Endodermal cell (in vitro differentiated cells): Measurements from ENCODE around the gene FXYD1. TPM values are rescaled to one million over a fixed set of nuclear protein-coding genes. Genes with fewer than 3 reads are reported as not detected.

Experiments used
- DNase-seq: peaks from one replicate; pipeline ENCODE4 v3.0.0-alpha.2; 2017
- H3K27ac ChIP-seq: 2 replicates; pipeline ENCODE4 v1.5.1; 2013; ENCODE audit warnings: mild to moderate bottlenecking, low read depth, low read length, moderate library complexity
- H3K27me3 ChIP-seq: 2 replicates; pipeline ENCODE4 v1.6.1; 2013; ENCODE audit warnings: mild to moderate bottlenecking, low read length, moderate library complexity; ENCODE audit not compliant: insufficient read depth, control insufficient read depth, poor library complexity, severe bottlenecking
- H3K36me3 ChIP-seq: 2 replicates; pipeline ENCODE4 v1.7.0; 2013; ENCODE audit warnings: mild to moderate bottlenecking, low read length, moderate library complexity; ENCODE audit not compliant: control insufficient read depth, insufficient read depth
- H3K4me1 ChIP-seq: one replicate; pipeline ENCODE4 v1.7.0; 2013; ENCODE audit warnings: low read length; ENCODE audit not compliant: control insufficient read depth, insufficient read depth
- H3K4me3 ChIP-seq: 2 replicates; pipeline ENCODE4 v1.5.1; 2013; ENCODE audit warnings: mild to moderate bottlenecking, low read length, moderate library complexity
- H3K9ac ChIP-seq: 2 replicates; pipeline ENCODE4 v1.6.1; 2013; ENCODE audit warnings: mild to moderate bottlenecking, low read length, moderate library complexity; ENCODE audit not compliant: poor library complexity, severe bottlenecking; ENCODE audit errors: extremely low read depth
- H3K9me3 ChIP-seq: 2 replicates; pipeline ENCODE4 v1.6.1; 2013; ENCODE audit warnings: mild to moderate bottlenecking, low read length, moderate library complexity; ENCODE audit not compliant: control insufficient read depth
- H3K27ac Mint-ChIP-seq: 2 replicates; pipeline ENCODE4 v1.8.0; 2020; ENCODE audit warnings: mixed read lengths
- H3K27me3 Mint-ChIP-seq: 2 replicates; pipeline ENCODE4 v1.8.0; 2021; ENCODE audit warnings: mild to moderate bottlenecking, mixed read lengths; ENCODE audit not compliant: insufficient read depth
- H3K36me3 Mint-ChIP-seq: 2 replicates; pipeline ENCODE4 v1.8.0; 2020; ENCODE audit warnings: low read depth, mixed read lengths
- H3K4me1 Mint-ChIP-seq: 2 replicates; pipeline ENCODE4 v1.8.0; 2020; ENCODE audit warnings: mixed read lengths
- H3K4me3 Mint-ChIP-seq: 2 replicates; pipeline ENCODE4 v1.8.0; 2020; ENCODE audit warnings: mild to moderate bottlenecking, moderate library complexity, mixed read lengths
- H3K9me3 Mint-ChIP-seq: 2 replicates; pipeline ENCODE4 v1.8.0; 2020; ENCODE audit warnings: mild to moderate bottlenecking, mixed read lengths
- CTCF ChIP-seq: fragments of 200-600 bp; sonication (generic); conservative IDR thresholded peaks from 2 replicates; pipeline ENCODE4 v1.5.0; 2021; ENCODE audit warnings: antibody characterized with exemption, mild to moderate bottlenecking
- WGBS, 2 experiments: methylation state at CpG; one replicate each; pipeline versions ENCODE4 v1.1.5 to v1.1.7; 2013; ENCODE audit warnings: missing lambda C conversion rate in 2 of 2, mixed read lengths in 1 of 2; ENCODE audit not compliant: insufficient coverage in 1 of 2, insufficient read length in 1 of 2; 5-methylcytosine and 5-hydroxymethylcytosine counted together
- total RNA-seq, 2 donors: library from RNA; stranded (reverse); fragmentation: NEBNext Ultra II Directional in 1 of 2; extraction: Animal tissue kit (Norgen Biotek cat#: 25700) in 1 of 2; gene quantifications; 2 replicates in 1 of 2; 3 replicates in 1 of 2; pipeline ENCODE4 v1.2.1, GENCODE V29; 2021

Gene FXYD1
- total RNA-seq, 2 donors from 2014 or later = 0.75 TPM; not detected in 1

GRCh38 chr19:35184267-35184666, 45.6 kb downstream of the FXYD1 start:
- Histone ChIP-seq H3K9ac (no peak overlapping the region), H3K4me1 (no peaks in the 10 kb centered on the region), H3K27me3 (no peaks in the 10 kb centered on the region), H3K36me3 (no peaks in the 10 kb centered on the region), H3K4me3 (no peak overlapping the region), H3K9me3 (no peaks in the 10 kb centered on the region), H3K27ac (no peak overlapping the region)
- TF ChIP-seq CTCF = no peak
- no peak for DNase-seq
- Mint-ChIP-seq H3K9me3 (no peaks in the 10 kb centered on the region), H3K4me1 (no peaks in the 10 kb centered on the region), H3K4me3 (no peak overlapping the region), H3K36me3 (no peaks in the 10 kb centered on the region), H3K27me3 (peaks cover 2% of the 10 kb centered on the region), H3K27ac (no peak overlapping the region)
- WGBS, 2 experiments = no CpG with 5 or more reads among the region's 1 CpG

GRCh38 chr19:35184884-35185283, 46.3 kb downstream of the FXYD1 start:
- no peak for TF ChIP-seq CTCF
- H3K36me3 Mint-ChIP-seq = no peaks in the 10 kb centered on the region
- DNase-seq = no peak
- Histone ChIP-seq H3K9ac (no peak overlapping the region), H3K27ac (no peak overlapping the region), H3K27me3 (no peaks in the 10 kb centered on the region), H3K4me1 (no peaks in the 10 kb centered on the region), H3K4me3 (no peak overlapping the region), H3K36me3 (no peaks in the 10 kb centered on the region), H3K9me3 (no peaks in the 10 kb centered on the region)
- no peak overlapping the region for H3K27ac Mint-ChIP-seq
- H3K27me3 Mint-ChIP-seq = peaks cover 2% of the 10 kb centered on the region
- H3K4me3 Mint-ChIP-seq = no peak overlapping the region
- H3K4me1 Mint-ChIP-seq = no peaks in the 10 kb centered on the region
- WGBS, 2 experiments = 77 to 88% methylated on average over 2 of the region's 2 CpGs
- no peaks in the 10 kb centered on the region for H3K9me3 Mint-ChIP-seq

Other genes starting within 250 kb of the FXYD1 start
- gene ZNF30, start 211.9 kb upstream of the FXYD1 start, total RNA-seq = 1 to 10 TPM; 4.6 to 6.8 TPM
- gene ZNF792, start 174.6 kb upstream of the FXYD1 start, total RNA-seq = 10 to 100 TPM; 30.2 to 32.1 TPM
- gene GRAMD1A, start 138.5 kb upstream of the FXYD1 start, total RNA-seq = 100 to 1,000 TPM; 115 to 137 TPM
- 1 to 10 TPM; 1.4 to 1.5 TPM for gene SCN1B, start 108.4 kb upstream of the FXYD1 start, total RNA-seq
- 10 to 100 TPM; 29.0 to 49.6 TPM for gene HPN, start 97.1 kb upstream of the FXYD1 start, total RNA-seq
- gene FXYD3, start 23.0 kb upstream of the FXYD1 start, total RNA-seq = not detected
- gene LGI4, start 3.8 kb upstream of the FXYD1 start, total RNA-seq = under 1 TPM; 0.27 to 0.37 TPM
- gene FXYD7, start 4.4 kb downstream of the FXYD1 start, total RNA-seq = 1 to 10 TPM in 1 of 2 donors, not detected in 1; 1.1 TPM
- 10 to 100 TPM; 24.0 to 29.6 TPM for gene FXYD5, start 15.9 kb downstream of the FXYD1 start, total RNA-seq
- not detected for gene FAM187B, start 89.9 kb downstream of the FXYD1 start, total RNA-seq
- 100 to 1,000 TPM; 112 to 170 TPM for gene LSR, start 110.2 kb downstream of the FXYD1 start, total RNA-seq
- gene USF2, start 130.1 kb downstream of the FXYD1 start, total RNA-seq = 100 to 1,000 TPM; 111 to 121 TPM
- gene HAMP, start 143.7 kb downstream of the FXYD1 start, total RNA-seq = 1 to 10 TPM in 1 of 2 donors, under 1 TPM in 1; 0.35 to 1.3 TPM
- gene MAG, start 153.3 kb downstream of the FXYD1 start, total RNA-seq = not detected
- not detected for gene CD22, start 190.4 kb downstream of the FXYD1 start, total RNA-seq
- not detected for gene FFAR1, start 209.1 kb downstream of the FXYD1 start, total RNA-seq
- not detected for gene FFAR3, start 219.6 kb downstream of the FXYD1 start, total RNA-seq
- gene GPR42, start 232.2 kb downstream of the FXYD1 start, total RNA-seq = not detected